GM12878 (cell line): ENCODE results near the gene SYPL2. TPM values are rescaled to one million over a fixed set of nuclear protein-coding genes. Genes with fewer than 3 reads are reported as not detected.

Source experiments
- ATAC-seq: fragments of 200-7000 bp; cut with Tn5 transposase; 3 replicates; pipeline ENCODE4 v1.9.1; 2020; ENCODE audit warnings: mild to moderate bottlenecking, moderate library complexity
- BruUV-seq: library from RNA; stranded (reverse); fragments of 400-500 nt; replicated peaks from 2 replicates; lab custom pipeline; 2021; lab: Mats Ljungman, UMichigan
- CTCF ChIA-PET: fragments of 300-600 bp; sonication (Branson Sonifier 250); formaldehyde crosslinking; extraction: SDS; loops from one replicate; lab custom pipeline; 2021; ENCODE audit warnings: inconsistent platforms; lab: Yijun Ruan, JAX
- POLR2A ChIA-PET: fragments of 350-600 bp; formaldehyde crosslinking; extraction: SDS; loops from one replicate; lab custom pipeline; 2021; ENCODE audit warnings: inconsistent platforms; lab: Charles Lee
- RAD21 ChIA-PET: fragments of 300-600 bp; sonication (Branson Sonifier 250); formaldehyde crosslinking; loops from one replicate; lab custom pipeline; 2023; ENCODE audit warnings: antibody characterized with exemption; ENCODE audit not compliant: unreplicated experiment; lab: Charles Lee
- SMC1A ChIA-PET: fragments of 300-600 bp; sonication (Branson Sonifier 250); formaldehyde crosslinking; loops from one replicate; lab custom pipeline; 2023; ENCODE audit not compliant: unreplicated experiment, uncharacterized antibody; lab: Charles Lee
- DNase-seq: peaks from one replicate; pipeline ENCODE4 v3.0.0-alpha.2; 2011; ENCODE audit warnings: low read depth, low spot score
- FAIRE-seq: peaks from 3 replicates; lab custom pipeline; 2011; peaks lifted over from hg19 to GRCh38; lab: Jason Lieb, UNC
- H2AFZ ChIP-seq: 2 replicates; pipeline ENCODE4 v1.6.0; 2011; ENCODE audit warnings: low read depth, low read length, control low read depth; ENCODE audit not compliant: control insufficient read depth
- H3K27ac ChIP-seq: 2 replicates; pipeline ENCODE4 v1.5.1; 2011; ENCODE audit warnings: control low read depth; ENCODE audit not compliant: control insufficient read depth, insufficient read depth
- H3K27me3 ChIP-seq, 2 experiments: replicated peaks in 1 of 2; 2 replicates each; pipeline versions ENCODE4 v1.6.0 to v1.6.1; 2011; ENCODE audit warnings: low read length in 1 of 2; ENCODE audit not compliant: control insufficient read depth in 2 of 2, insufficient read depth in 2 of 2
- H3K36me3 ChIP-seq, 2 experiments: 2 replicates each; pipeline ENCODE4 v1.5.1; 2011; ENCODE audit warnings: low read length in 1 of 2; ENCODE audit not compliant: control insufficient read depth in 2 of 2, insufficient read depth in 2 of 2
- H3K4me1 ChIP-seq: 2 replicates; pipeline ENCODE4 v1.6.1; 2011; ENCODE audit warnings: mild to moderate bottlenecking, low read length, moderate library complexity, mixed read lengths; ENCODE audit not compliant: control insufficient read depth, insufficient read depth
- H3K4me2 ChIP-seq: 2 replicates; pipeline ENCODE4 v1.6.0; 2011; ENCODE audit warnings: control low read depth; ENCODE audit not compliant: control insufficient read depth, insufficient read depth
- H3K4me3 ChIP-seq: fragments of 200-600 bp; sonication (generic); 2 replicates; pipeline ENCODE4 v1.5.1; 2016
- H3K79me2 ChIP-seq: 2 replicates; pipeline ENCODE4 v1.6.0; 2011; ENCODE audit warnings: low read length; ENCODE audit not compliant: control insufficient read depth, insufficient read depth
- H3K9ac ChIP-seq: 2 replicates; pipeline ENCODE4 v1.8.0; 2011; ENCODE audit warnings: low read length, control low read depth, mixed read lengths; ENCODE audit not compliant: control insufficient read depth, insufficient read depth
- H3K9me3 ChIP-seq: replicated peaks from 3 replicates; pipeline ENCODE4 v1.5.1; 2011; ENCODE audit warnings: mild to moderate bottlenecking, low read length; ENCODE audit not compliant: control insufficient read depth, insufficient read depth
- H4K20me1 ChIP-seq: 2 replicates; pipeline ENCODE4 v1.6.0; 2011; ENCODE audit not compliant: control insufficient read depth, insufficient read depth
- CTCF ChIP-seq, 3 experiments: IDR thresholded peaks in 2 of 3; conservative IDR thresholded peaks in 1 of 3; 2 replicates each; pipeline ENCODE4 v1.5.1; 2011; ENCODE audit warnings: low read depth in 3 of 3, low read length in 3 of 3, mild to moderate bottlenecking in 3 of 3, control low read depth in 2 of 3, moderate library complexity in 2 of 3, inconsistent platforms in 1 of 3, mixed read lengths in 1 of 3; ENCODE audit not compliant: control insufficient read depth in 2 of 3, insufficient read depth in 1 of 3; ENCODE audit errors: extremely low read depth in 1 of 3
- ELK1 ChIP-seq: IDR thresholded peaks from 2 replicates; pipeline ENCODE4 v1.6.1; 2012; ENCODE audit warnings: low read depth, low read length, improper control_type of control experiment
- EP300 ChIP-seq, 2 experiments: fragments of 150-350 bp in 1 of 2; IDR thresholded peaks; 2 replicates each; pipeline ENCODE4 v1.6.1; 2011 to 2012; ENCODE audit warnings: low read depth in 2 of 2, low read length in 2 of 2, borderline replicate concordance in 1 of 2, improper control_type of control experiment in 1 of 2, inconsistent platforms in 1 of 2; ENCODE audit not compliant: control insufficient read depth in 1 of 2
- GATAD2B ChIP-seq: fragments of 450-650 bp; conservative IDR thresholded peaks from 2 replicates; pipeline ENCODE4 v1.6.1; 2017; ENCODE audit warnings: low read depth, mild to moderate bottlenecking, moderate library complexity
- IRF3 ChIP-seq: fragments of 450-650 bp; IDR thresholded peaks from 2 replicates; pipeline ENCODE4 v1.6.1; 2014; ENCODE audit warnings: mild to moderate bottlenecking
- NKRF ChIP-seq: fragments of 450-650 bp; conservative IDR thresholded peaks from 2 replicates; pipeline ENCODE4 v1.6.1; 2017; ENCODE audit warnings: mild to moderate bottlenecking, moderate library complexity
- PKNOX1 ChIP-seq: fragments of 450-650 bp; IDR thresholded peaks from 2 replicates; pipeline ENCODE4 v1.6.1; 2016; ENCODE audit warnings: mild to moderate bottlenecking
- SPI1 ChIP-seq: IDR thresholded peaks from 2 replicates; pipeline ENCODE4 v1.6.1; 2011; ENCODE audit warnings: low read depth, mild to moderate bottlenecking, low read length, moderate library complexity, borderline replicate concordance; ENCODE audit not compliant: insufficient read depth
- STAT3 ChIP-seq: IDR thresholded peaks from 2 replicates; pipeline ENCODE4 v1.6.1; 2011; ENCODE audit warnings: low read depth, low read length, improper control_type of control experiment
- ZNF24 ChIP-seq: fragments of 450-650 bp; IDR thresholded peaks from 2 replicates; pipeline ENCODE4 v1.6.1; 2017; ENCODE audit warnings: antibody characterized with exemption, mild to moderate bottlenecking
- ZNF384 ChIP-seq: IDR thresholded peaks from 2 replicates; pipeline ENCODE4 v1.6.1; 2012; ENCODE audit warnings: low read depth, mild to moderate bottlenecking, low read length, improper control_type of control experiment, borderline replicate concordance
- WGBS: methylation state at CpG from one replicate; pipeline ENCODE4 v1.1.6; 2016; ENCODE audit warnings: low lambda C conversion rate; ENCODE audit not compliant: insufficient replicate concordance, insufficient coverage; ENCODE audit errors: missing lambda C conversion rate; 5-methylcytosine and 5-hydroxymethylcytosine counted together
- in situ Hi-C: fragments of 300-500 bp; cut with MboI; formaldehyde crosslinking; loops from 9 replicates; pipeline ENCODE4 v1.14.3; 2018; ENCODE audit warnings: mixed read lengths
- intact Hi-C: fragments of 100-400 bp; cut with micrococcal nuclease; formaldehyde crosslinking; loops from one replicate; pipeline ENCODE4 v1.14.2; 2022; ENCODE audit not compliant: unreplicated experiment
- polyA plus RNA-seq, 11 experiments: library from polyadenylated mRNA; depleted of rRNA in 4 of 11; unstranded in 6 of 11; stranded (reverse) in 5 of 11; fragments of >200 nt; fragmentation: Nextera tagmentation in 4 of 11; fragmentation: Illumina TruSeq in 1 of 11; extraction: Ambion mirVana in 4 of 11; extraction: Trizol in 1 of 11; gene quantifications; 1 replicate in 1 of 11; 2 replicates in 10 of 11; pipeline versions ENCODE4 v1.2.1 to v1.2.3, GENCODE V29; 2011 to 2016; ENCODE audit warnings: inconsistent platforms in 2 of 11, missing spikeins in 2 of 11, low read depth in 1 of 11
- total RNA-seq, 4 experiments: library from RNA; depleted of rRNA in 3 of 4; stranded (reverse); fragments of >200 nt in 3 of 4; fragmentation: Illumina TruSeq in 1 of 4; extraction: Trizol in 1 of 4; gene quantifications; 2 replicates each; pipeline versions ENCODE4 v1.2.1 to v1.2.3, GENCODE V29; 2013 to 2021

Gene SYPL2
- total and polyA plus RNA-seq, 10 of the 15 experiments (the other 5 are each of a cell fraction or from before 2014, with no cell fraction given): 0.04 to 0.11 (median 0.06) TPM; not detected in 3

GRCh38 chr1:109434484-109434883 is 31.9 kb upstream of the SYPL2 start:
- intact Hi-C loops: no loop called here
- H3K4me1 ChIP-seq: no peaks in the 10 kb centered on the region
- no peak overlapping the region for H3K27ac ChIP-seq
- CTCF ChIA-PET: no interaction called here
- H3K4me3 ChIP-seq: no peak overlapping the region
- H3K27me3 ChIP-seq: no peaks in the 10 kb centered on the region
- BruUV-seq: no TSS peak
- no peaks in the 10 kb centered on the region for H3K79me2 ChIP-seq
- peaks cover 2% of the 10 kb centered on the region; the same call in 2 of the 3 replicates for H3K9me3 ChIP-seq
- FAIRE-seq (no peak), ATAC-seq (no peak), DNase-seq (no peak)
- TF ChIP-seq GATAD2B (no peak), ZNF24 (no peak), CTCF (IDR thresholded peaks at IDR 0.05 in 2 of 3, conservative IDR thresholded peaks at IDR 0.05 in 1 of 3; ENCODE audit: control insufficient read depth in 2 of 3, extremely low read depth in 1 of 3, insufficient read depth in 1 of 3, low read depth in 3 of 3, low read length in 3 of 3) (no peak), NKRF (no peak), SPI1 (no peak), IRF3 (no peak), PKNOX1 (no peak), EP300 (IDR thresholded peaks at IDR 0.05; ENCODE audit: borderline replicate concordance in 1 of 2, control insufficient read depth in 1 of 2, low read depth in 2 of 2, low read length in 2 of 2) (no peak), ZNF384 (no peak), STAT3 (no peak), ELK1 (no peak)
- RAD21 ChIA-PET: no interaction called here
- H3K36me3 ChIP-seq: no peaks in the 10 kb centered on the region
- no peak overlapping the region for H3K9ac ChIP-seq
- WGBS: 0% methylated on average over 1 of the region's 1 CpG
- no peaks in the 10 kb centered on the region for H4K20me1 ChIP-seq
- no peak overlapping the region for H2AFZ ChIP-seq
- H3K4me2 ChIP-seq: no peak overlapping the region
- in situ Hi-C loops: no loop called here
- POLR2A ChIA-PET: no interaction called here
- SMC1A ChIA-PET: no interaction called here
